Suppressor macrophage treated with lipopolysaccharide for 1 hour (primary cell): ENCODE results near the gene NAA60.
"Not testable (repeated sequence)": the region's sequence is repeated elsewhere in the genome, so short reads cannot be mapped to it uniquely, and the experiment has no call there.

Source experiments
- DNase-seq, 3 donors: peaks; one replicate each; pipeline ENCODE4 v3.0.0-alpha.2; 2020 to 2022

NAA60 gene

GRCh38 chr16:3484318-3485096, 41.0 kb downstream of the NAA60 start:
- DNase-seq = no peak

- DNase-seq = no peak
These were observed 41.7 kb downstream of the NAA60 start for GRCh38 chr16:3485097-3485745.

GRCh38 chr16:3485821-3486505, 42.5 kb downstream of the NAA60 start:
- DNase-seq = no peak

- no peak for DNase-seq
These were observed 43.2 kb downstream of the NAA60 start for GRCh38 chr16:3486506-3487215.

GRCh38 chr16:3487521-3488410, 44.3 kb downstream of the NAA60 start:
- no peak for DNase-seq

- no peak for DNase-seq
These were observed 45.3 kb downstream of the NAA60 start for GRCh38 chr16:3488801-3489200.

- no peak for DNase-seq
These were observed 47.6 kb downstream of the NAA60 start for GRCh38 chr16:3490911-3491629.

- no peak for DNase-seq
These were observed 48.9 kb downstream of the NAA60 start for GRCh38 chr16:3492356-3492755.

GRCh38 chr16:3494386-3494973, 51.0 kb downstream of the NAA60 start:
- DNase-seq = no peak

GRCh38 chr16:3495176-3495575, 51.7 kb downstream of the NAA60 start, which contains the start of gene C16orf90:
C16orf90 (minus strand) TSS chr16:3495489; CDS start chr16:3495421, 68 bp downstream.
- no peak for DNase-seq

- DNase-seq = no peak
These were observed 52.9 kb downstream of the NAA60 start for GRCh38 chr16:3496386-3496785.

GRCh38 chr16:3497771-3498170, 54.3 kb downstream of the NAA60 start:
- no peak for DNase-seq

GRCh38 chr16:3498988-3499387, 55.5 kb downstream of the NAA60 start:
- DNase-seq = no peak

GRCh38 chr16:3501412-3501761, 57.9 kb downstream of the NAA60 start:
- DNase-seq = not testable (repeated sequence)

GRCh38 chr16:3501783-3502400, 58.4 kb downstream of the NAA60 start:
- no peak for DNase-seq

- no peak for DNase-seq
These were observed 60.0 kb downstream of the NAA60 start for GRCh38 chr16:3503523-3503922.

- DNase-seq = no peak
These were observed 65.3 kb downstream of the NAA60 start for GRCh38 chr16:3508736-3509135.

GRCh38 chr16:3509470-3509928, 66.0 kb downstream of the NAA60 start:
- DNase-seq = no peak

GRCh38 chr16:3510416-3510815, 66.9 kb downstream of the NAA60 start:
- no peak for DNase-seq
